ENCODE data around the gene SEC14L2.
"Not testable (repeated sequence)": the region's sequence is repeated elsewhere in the genome, so short reads cannot be mapped to it uniquely, and the experiment has no call there.

Gene SEC14L2

DNA sequence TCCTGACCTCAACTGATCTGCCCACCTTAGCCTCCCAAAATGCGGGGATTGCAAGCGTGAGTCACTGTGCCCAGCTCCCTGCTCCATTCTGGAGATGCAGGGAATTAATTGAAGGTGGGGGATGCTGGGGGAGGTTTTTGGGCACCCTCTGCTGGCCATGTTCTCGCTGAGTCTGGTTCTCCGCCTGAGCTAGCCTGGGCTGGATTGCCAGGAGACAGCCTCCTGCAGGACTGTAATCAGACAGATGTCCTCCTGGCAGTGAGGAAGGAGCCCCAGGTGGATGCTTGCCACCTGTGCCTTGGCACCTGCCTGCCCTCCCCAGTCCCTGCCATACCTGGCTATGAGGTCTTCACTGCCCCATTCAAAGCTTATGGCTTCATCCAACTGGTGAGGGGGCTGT is 34.1 kb downstream of the SEC14L2 start:
- DNase-seq = no peak

DNA sequence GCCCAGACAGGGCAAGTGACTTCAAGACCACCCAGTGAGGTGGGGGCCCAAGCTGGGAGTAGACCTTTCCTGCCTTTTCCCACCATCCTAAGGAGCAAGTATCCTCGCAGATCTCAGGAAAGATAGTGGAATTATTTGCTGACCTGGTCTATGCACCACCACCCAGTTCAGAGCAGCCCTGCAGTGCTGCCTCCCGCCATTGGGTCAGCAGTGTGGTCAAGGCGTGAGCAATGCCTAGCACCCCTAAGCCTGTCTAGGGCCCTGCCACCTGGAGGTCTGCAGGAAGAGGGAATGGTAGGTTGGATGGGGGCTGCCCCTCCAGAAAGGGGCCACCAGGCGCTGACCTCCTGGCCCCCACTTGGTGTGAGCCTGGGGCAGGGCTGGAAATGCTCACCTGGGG is 35.3 kb downstream of the SEC14L2 start:
- DNase-seq = no peak

DNA sequence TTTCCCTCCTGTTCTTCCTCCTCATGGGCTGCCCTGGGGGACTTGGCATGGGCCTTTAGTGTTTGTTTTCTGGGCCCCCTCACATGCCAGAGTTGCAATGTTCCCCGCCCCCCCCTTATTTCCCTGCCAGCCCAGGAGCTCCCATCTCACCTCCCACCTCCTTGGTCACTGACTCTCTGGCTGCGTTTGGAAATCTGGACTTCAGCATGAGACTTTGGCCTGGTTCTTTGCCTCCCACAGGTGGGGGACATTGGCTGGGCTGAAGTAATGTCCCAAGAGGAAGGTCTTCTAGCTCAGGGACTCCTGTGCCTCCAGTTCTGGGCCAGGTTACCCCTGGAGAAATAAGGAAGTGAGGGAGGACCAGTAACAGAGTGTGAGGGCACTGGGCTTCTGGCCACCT is 35.7 kb downstream of the SEC14L2 start:
- no peak for DNase-seq

DNA sequence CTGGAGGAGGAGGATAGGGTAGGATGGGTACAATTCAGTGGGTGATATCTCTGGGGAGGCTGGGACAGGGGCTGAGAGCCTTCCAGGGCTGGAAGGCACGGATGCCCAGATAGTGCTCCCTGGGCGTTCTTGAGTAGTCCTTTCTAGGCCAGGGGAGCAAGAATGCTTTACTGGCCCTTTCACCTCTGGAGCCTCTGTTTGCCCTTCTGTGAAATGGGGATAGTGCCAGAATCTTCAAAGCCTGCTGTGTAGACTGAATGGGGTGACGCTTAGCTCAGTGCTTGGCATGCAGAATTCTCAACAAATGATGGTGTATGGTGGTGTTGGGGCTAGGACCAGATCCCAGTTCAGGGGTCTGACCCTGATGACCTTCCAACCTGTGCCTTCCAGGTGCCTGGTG is 36.4 kb downstream of the SEC14L2 start:
- DNase-seq = no peak

DNA sequence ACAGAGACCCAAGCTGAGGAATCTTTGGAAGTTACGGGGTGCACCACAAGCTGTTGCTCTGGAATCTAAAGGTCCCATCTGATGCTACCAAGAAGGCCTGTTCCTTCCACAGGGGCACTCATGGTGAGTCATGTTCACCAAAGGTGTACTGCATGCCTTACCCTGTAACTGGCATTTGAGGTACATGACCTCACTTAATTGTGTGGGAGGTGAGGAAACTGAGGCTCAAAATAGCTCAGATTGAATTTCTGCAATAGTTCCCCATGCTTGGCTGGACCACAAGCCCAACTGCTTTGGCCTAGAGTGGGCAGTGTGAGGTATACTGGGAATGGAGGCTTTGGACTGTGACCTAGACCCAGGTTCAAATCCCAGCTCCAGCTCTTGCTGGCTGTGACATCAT is 37.0 kb downstream of the SEC14L2 start:
- DNase-seq = no peak

GRCh38 chr22:30434843-30435242 is 38.0 kb downstream of the SEC14L2 start:
- DNase-seq = no peak

- DNase-seq = peak; percentile 33 to 79 (median 58)
Observed at GRCh38 chr22:30435674-30436126, 38.9 kb downstream of the SEC14L2 start.

GRCh38 chr22:30436196-30436595 is 39.4 kb downstream of the SEC14L2 start:
- no peak for DNase-seq

DNA sequence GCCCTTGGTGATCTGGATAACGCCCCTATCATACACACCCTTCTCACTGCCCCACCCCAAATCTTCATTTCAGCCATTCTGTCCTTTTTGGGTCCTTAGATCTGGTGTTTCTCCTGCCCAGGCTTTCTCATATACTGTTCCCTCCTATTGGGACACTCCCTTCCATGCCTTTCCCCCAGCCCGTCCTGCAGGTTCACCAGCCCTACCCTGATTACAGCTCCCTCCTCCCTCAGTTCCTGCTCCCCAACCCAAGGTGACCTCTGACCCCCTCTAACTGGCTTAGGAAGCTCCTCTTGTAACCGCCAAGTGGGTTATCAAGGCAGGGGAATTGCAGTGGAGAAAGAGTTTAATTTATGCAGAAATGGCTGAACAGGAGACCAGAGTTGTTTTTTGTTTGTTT is 41.7 kb downstream of the SEC14L2 start:
- DNase-seq = no peak

DNA sequence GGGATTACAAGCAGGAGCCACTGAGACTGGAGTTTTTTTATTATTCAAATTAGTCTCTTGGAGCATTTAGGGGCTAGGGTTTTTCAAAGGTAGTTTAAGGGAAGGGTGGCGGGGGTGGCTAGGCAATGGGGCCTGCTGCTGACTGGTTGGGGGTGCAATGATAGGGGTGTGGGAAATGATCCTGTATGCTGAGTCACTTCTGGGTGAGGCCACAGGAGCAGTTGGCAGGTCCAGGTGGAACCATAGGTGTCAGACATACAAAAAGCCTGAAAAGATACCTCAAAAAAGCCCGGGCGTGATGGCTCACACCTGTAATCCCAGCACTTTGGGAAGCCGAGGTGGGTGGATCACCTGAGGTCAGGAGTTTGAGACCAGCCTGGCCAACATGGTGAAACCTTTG is 42.4 kb downstream of the SEC14L2 start:
- no peak for DNase-seq

DNA sequence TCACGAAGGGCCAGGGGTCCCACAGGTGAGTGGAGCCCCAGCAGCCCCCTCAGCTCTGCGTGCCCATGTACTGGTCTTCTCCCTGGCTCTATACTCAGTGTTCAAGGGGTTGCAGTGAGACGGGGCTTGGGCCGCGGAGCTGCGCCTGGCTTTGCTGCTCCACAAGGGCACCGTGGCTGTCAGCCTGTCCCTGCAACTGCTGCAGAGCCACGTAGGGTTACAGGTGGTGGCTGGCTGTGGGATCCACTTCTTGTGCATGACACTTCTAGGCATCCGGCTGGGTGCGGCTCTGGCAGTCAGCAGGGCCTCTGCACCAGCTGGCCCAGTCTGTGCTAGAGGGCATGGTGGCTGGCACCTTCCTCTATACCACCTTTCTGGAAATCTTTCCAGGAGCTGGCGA is 43.0 kb downstream of the SEC14L2 start:
- DNase-seq = no peak

DNA sequence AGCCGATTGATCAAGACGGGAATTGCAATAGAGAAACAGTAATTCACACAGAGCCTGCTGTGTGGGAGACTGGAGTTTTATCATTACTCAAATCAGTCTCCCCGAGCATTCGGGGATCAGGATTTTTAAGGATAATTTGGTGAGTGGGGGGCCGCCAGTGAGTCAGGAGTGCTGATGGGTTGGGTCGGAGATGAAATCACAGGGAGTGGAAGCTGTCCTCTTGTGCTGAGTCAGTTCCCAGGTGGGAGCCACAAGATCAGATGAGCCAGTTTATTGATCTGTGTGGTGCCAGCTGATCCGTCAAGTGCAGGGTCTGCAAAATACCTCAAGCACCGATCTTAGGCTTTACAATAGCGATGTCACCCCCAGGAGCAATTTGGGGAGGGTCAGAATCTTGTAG is 44.3 kb downstream of the SEC14L2 start:
- DNase-seq = no peak

DNA sequence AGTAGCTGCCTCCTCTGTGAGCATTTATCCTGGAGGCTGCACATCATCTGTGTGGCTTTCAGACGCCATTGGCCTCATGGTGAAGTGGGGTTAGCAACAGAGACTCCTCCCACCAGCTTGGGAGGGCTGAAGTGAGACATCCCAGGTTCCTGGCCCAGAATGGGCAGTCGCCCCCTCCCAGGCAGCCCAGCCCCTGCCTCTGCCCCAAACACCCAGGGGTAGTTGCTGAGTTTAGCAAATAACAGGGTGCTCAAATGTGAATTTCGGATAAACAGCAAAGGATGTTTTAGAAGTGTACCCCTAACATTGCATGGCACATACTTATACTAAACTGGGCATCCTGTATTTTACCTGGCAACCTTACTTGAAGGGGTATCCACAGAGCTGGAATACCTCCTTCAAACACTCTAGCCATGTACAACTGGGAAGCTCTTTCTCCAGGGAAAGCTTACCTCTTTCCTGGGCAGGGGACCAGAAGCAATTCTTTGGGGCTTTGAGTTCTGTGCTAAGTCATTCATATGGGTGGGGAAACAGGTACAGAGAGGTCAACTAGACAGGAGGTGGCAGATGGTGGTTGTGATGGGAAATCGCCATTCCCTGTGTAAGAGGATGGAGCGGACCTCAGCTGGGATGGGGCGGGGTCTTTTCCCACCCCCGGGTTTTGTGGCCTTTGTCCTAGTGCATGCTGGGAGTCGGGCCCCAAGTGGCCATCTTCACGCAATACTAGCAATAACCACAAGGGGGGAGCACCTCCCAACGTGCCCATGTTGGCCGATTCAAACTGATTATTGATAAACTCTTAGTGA is 48.0 kb downstream of the SEC14L2 start:
- DNase-seq = no peak

- DNase-seq = no peak
Observed at GRCh38 chr22:30445438-30446145, 48.8 kb downstream of the SEC14L2 start.

DNA sequence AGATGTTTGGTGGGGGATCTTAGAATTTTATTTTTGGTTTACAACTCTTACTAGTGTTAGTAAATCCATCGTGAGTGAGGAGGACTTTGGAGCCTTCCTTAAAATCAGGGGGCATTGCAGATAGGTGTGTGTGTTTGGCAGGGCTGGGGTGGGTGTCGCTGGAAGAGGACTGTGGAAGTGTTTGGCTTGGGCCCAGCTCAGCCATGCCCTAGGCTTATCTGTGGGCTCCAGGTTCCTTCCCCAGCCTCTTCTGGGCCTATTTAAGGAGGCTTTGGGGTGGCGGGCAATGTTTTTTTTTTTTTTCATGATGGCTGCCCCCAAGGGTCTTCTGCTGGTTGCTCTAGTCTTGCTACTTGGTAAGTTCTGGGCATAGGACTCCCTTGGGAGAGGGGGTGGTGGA is 50.8 kb downstream of the SEC14L2 start:
- DNase-seq = no peak

DNA sequence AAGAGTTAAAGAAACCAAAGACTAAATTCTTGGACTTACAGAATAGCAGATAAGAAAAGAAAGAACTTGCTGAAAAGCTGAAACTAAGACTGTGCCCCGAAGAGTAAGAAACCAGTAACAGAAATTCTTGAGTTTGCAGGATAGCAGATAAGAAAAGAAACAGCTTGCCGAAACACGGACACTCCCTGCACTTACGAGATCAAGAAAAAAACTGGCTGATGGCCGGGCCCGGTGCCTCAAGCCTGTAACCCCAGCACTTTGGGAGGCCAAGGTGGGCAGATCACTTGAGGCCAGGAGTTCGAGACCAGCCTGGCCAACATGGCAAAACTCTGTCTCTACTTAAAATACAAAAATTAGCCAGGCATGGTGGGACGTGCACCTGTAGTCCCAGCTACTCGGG is 54.7 kb downstream of the SEC14L2 start:
- DNase-seq = not testable (repeated sequence)

- DNase-seq = no peak
Observed at GRCh38 chr22:30452861-30453260, 56.0 kb downstream of the SEC14L2 start.

DNA sequence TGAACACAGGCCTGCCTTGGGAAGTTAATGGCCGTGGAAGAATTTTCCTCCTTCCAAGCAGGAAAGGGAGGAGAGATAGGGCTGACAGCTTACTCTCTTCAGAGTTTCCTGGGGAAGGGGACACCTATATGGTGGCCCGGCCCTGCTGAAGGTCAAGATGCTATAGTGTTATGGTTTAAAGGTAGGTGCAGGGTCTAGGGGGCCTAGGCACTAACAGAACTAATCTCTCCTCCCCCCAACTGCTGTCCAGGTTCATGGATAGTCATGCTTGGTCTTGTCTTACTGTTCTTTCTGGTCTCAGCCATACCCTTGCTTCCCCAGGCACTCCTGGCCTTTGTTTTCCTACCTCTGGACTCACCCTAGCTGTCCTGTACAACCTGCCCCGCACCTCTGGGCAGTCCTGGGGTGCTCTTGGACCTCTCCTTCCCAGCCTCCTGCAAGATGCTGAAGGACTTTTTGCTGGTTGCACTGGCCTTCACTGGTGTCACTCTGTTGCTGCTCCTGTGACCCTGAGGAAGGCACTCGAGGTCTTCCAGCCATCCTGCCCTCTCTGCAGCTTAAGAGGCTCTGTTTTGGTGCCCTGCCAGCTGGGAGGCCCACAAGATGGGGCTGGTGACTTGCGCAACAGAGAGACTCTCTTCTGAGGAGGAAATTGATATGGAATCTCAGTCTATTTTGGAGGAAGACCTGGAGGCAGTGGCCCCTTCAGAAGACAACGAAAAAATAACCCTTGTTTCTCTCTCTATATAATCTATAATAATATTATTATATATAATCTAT is 57.1 kb downstream of the SEC14L2 start:
- DNase-seq = no peak

- DNase-seq = no peak
Observed at GRCh38 chr22:30455075-30455840, 58.4 kb downstream of the SEC14L2 start.

DNA sequence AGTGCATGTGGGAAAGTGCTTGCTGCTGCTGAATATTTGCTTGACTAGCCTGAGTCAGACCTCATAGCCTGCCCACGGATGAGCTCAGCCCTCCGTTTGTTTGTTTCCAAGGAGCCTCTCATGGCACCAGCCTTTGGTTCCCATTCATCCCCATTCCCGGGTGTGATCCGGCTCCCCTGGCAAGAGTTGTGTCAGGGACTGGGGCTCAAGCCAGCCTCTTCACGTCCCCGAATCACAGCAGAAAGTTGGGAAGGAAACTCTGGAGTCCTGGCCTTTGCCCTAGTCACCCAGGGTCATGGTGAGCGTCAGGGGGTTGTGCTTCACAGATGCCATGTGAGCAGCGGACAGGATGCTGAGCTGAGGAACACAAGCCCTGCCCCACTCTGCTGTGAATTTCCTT is 61.2 kb downstream of the SEC14L2 start:
- no peak for DNase-seq

DNA sequence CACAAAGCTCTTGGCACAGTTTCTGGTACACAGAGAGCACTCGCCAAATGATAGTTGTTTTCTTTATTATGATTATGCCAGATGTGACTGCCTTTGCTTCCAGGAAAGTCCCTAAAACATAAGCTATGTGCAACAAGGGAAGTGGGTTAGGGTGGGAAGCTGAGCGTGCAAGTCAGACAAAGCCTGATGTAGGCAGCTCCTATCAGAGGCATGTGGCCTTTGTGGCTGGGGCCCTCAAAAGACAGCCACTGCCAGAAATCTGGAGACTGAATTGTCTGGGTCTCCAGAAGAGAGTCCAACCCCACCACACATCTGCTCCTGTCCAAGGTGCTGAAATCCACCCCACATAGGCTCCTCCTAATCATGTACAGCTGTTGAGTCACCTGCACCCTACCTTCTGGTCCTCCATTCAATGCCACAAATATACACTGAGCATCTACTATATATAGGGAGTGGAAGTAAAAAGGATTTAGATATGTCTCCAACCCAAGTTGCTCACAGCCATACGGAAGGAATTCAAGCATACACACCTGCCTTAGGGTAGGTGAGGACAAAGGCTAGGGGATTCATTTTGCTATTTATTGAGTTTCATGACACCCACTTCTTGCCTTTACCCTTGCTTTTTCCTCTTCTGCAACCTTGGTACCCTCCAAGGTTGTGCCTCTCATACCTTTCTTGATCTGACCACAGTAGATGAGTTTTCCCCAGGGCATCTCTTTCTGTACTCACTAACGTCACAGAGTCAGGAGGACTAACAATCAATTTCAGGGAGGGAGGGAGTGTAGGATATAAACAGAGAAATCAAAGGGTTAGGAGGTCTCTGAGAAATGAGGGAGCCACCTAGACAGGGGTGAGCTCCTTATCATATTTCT is 62.6 kb downstream of the SEC14L2 start:
- DNase-seq = no peak

DNA sequence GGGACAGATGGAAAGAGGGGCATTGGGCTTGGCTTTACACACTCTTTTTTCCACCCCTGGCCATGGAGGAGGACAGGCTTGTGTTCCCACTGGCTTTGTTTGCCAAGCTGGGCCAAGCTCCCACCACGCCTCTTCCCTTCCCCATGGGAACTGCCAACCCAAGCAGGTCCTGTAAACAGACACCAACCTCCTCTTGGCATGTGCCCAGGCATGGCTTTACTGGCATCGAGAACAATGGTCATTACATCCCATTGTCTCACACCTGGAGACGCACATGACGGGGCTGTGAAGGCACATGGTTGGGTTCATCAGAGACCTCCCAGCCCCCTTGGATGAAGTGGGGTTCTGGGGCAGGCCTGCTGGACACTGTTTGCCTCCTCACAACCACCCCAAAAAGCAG is 63.3 kb downstream of the SEC14L2 start:
- DNase-seq = no peak

Data from activated CD4-positive, CD25-positive, alpha-beta regulatory T cell (primary cell).